Measurements from ENCODE around the gene ASF1A. TPM values are rescaled to one million over a fixed set of nuclear protein-coding genes. Genes with fewer than 3 reads are reported as not detected.

ASF1A gene
- polyA plus RNA-seq, 4 donors, result 10.5 to 18.7 (median 13.3) TPM

DNA sequence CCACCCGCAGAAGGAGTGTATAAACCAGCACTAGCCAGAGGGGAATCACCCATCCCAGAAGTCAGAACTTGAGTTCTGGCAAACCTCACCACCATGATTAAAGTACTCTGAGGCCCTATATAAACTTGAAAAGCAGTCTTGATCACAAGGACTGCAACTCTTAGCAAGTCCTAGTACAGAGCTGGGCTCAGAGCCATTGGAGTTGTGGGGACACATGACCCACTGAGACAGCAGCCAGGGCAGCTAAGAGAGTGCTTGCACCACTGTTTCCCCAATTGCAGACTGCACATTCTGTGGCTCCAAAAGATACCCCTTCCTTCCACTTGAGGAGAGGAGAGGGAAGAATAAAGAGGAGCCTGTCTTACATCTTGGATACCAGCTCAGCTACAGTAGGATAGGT is 45.7 kb downstream of the ASF1A start:
- 93 to 95% (median 95%) methylated on average over 1 of the region's 1 CpG for WGBS, 3 donors
- no peak for DNase-seq
- H3K36me3 ChIP-seq (ENCODE audit: control insufficient read depth in 3 of 3, insufficient read depth in 2 of 3, low read depth in 1 of 3, low read length in 3 of 3), result peaks cover 0 to 12% (median 0%) of the 10 kb centered on the region in 3 donors
- H3K27ac ChIP-seq (ENCODE audit: low read depth in 1 of 3, low read length in 2 of 3), result no peak overlapping the region
- no peak for FAIRE-seq
- H3K27me3 ChIP-seq (ENCODE audit: control insufficient read depth in 3 of 3, insufficient read depth in 3 of 3, low read length in 3 of 3), result no peaks in the 10 kb centered on the region
- H3K4me3 ChIP-seq (ENCODE audit: low read depth in 1 of 3, low read length in 3 of 3), result no peak overlapping the region
- H3K9me3 ChIP-seq (ENCODE audit: control insufficient read depth in 2 of 2, insufficient read depth in 1 of 2, low read depth in 1 of 2, low read length in 1 of 2), result peaks cover 0 to 20% of the 10 kb centered on the region in 2 donors
- H3K4me1 ChIP-seq (ENCODE audit: control insufficient read depth in 3 of 3, insufficient read depth in 2 of 3, low read depth in 1 of 3, low read length in 2 of 3), result no peaks in the 10 kb centered on the region

- Histone ChIP-seq H3K9me3 (ENCODE audit: control insufficient read depth in 2 of 2, insufficient read depth in 1 of 2, low read depth in 1 of 2, low read length in 1 of 2) (peaks cover 0 to 23% of the 10 kb centered on the region in 2 donors), H3K4me1 (ENCODE audit: control insufficient read depth in 3 of 3, insufficient read depth in 2 of 3, low read depth in 1 of 3, low read length in 2 of 3) (no peaks in the 10 kb centered on the region), H3K36me3 (ENCODE audit: control insufficient read depth in 3 of 3, insufficient read depth in 2 of 3, low read depth in 1 of 3, low read length in 3 of 3) (peaks cover 0 to 12% (median 0%) of the 10 kb centered on the region in 3 donors), H3K27ac (ENCODE audit: low read depth in 1 of 3, low read length in 2 of 3) (no peak overlapping the region), H3K27me3 (ENCODE audit: control insufficient read depth in 3 of 3, insufficient read depth in 3 of 3, low read length in 3 of 3) (no peaks in the 10 kb centered on the region), H3K4me3 (ENCODE audit: low read depth in 1 of 3, low read length in 3 of 3) (no peak overlapping the region)
- DNase-seq, result no peak
- 93 to 100% (median 97%) methylated on average over 2 of the region's 2 CpGs for WGBS, 3 donors
- FAIRE-seq, result no peak
These were observed 46.8 kb downstream of the ASF1A start for GRCh38 chr6:118940770-118941169.

DNA sequence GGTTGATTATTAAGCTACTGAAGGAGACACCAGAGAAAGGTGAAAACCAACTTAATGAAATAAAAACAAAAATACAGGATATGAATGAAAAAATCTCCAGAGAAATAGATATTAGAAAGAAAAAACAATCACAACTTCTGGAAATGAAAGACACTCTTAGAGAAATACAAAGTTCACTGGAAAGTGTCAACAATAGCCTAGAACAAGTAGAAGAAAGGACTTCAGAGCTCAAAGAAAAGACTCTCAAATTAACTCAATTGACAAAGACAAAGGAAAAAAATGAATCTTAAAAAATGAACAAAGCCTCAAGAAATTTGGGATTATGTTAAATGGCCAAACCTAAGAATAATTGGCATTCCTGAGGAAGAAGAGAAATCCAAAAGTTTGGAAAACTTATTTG is 51.3 kb downstream of the ASF1A start:
- no peak for DNase-seq
- Histone ChIP-seq H3K9me3 (ENCODE audit: control insufficient read depth in 2 of 2, insufficient read depth in 1 of 2, low read depth in 1 of 2, low read length in 1 of 2) (peaks cover 0 to 30% of the 10 kb centered on the region in 2 donors), H3K36me3 (ENCODE audit: control insufficient read depth in 3 of 3, insufficient read depth in 2 of 3, low read depth in 1 of 3, low read length in 3 of 3) (peaks cover 0 to 7% (median 0%) of the 10 kb centered on the region in 3 donors), H3K27me3 (ENCODE audit: control insufficient read depth in 3 of 3, insufficient read depth in 3 of 3, low read length in 3 of 3) (no peaks in the 10 kb centered on the region), H3K4me1 (ENCODE audit: control insufficient read depth in 3 of 3, insufficient read depth in 2 of 3, low read depth in 1 of 3, low read length in 2 of 3) (no peaks in the 10 kb centered on the region), H3K4me3 (ENCODE audit: low read depth in 1 of 3, low read length in 3 of 3) (no peak overlapping the region), H3K27ac (ENCODE audit: low read depth in 1 of 3, low read length in 2 of 3) (no peak overlapping the region)
- no peak for FAIRE-seq

- FAIRE-seq (no peak), DNase-seq (no peak)
- Histone ChIP-seq H3K9me3 (ENCODE audit: control insufficient read depth in 2 of 2, insufficient read depth in 1 of 2, low read depth in 1 of 2, low read length in 1 of 2) (peaks cover 0 to 10% of the 10 kb centered on the region in 2 donors), H3K36me3 (ENCODE audit: control insufficient read depth in 3 of 3, insufficient read depth in 2 of 3, low read depth in 1 of 3, low read length in 3 of 3) (no peaks in the 10 kb centered on the region), H3K4me1 (ENCODE audit: control insufficient read depth in 3 of 3, insufficient read depth in 2 of 3, low read depth in 1 of 3, low read length in 2 of 3) (no peaks in the 10 kb centered on the region), H3K27ac (ENCODE audit: low read depth in 1 of 3, low read length in 2 of 3) (no peak overlapping the region), H3K27me3 (ENCODE audit: control insufficient read depth in 3 of 3, insufficient read depth in 3 of 3, low read length in 3 of 3) (no peaks in the 10 kb centered on the region), H3K4me3 (ENCODE audit: low read depth in 1 of 3, low read length in 3 of 3) (no peak overlapping the region)
- 95 to 100% (median 96%) methylated on average over 2 of the region's 2 CpGs for WGBS, 3 donors
These were observed 58.7 kb downstream of the ASF1A start for GRCh38 chr6:118952683-118953082.

DNA sequence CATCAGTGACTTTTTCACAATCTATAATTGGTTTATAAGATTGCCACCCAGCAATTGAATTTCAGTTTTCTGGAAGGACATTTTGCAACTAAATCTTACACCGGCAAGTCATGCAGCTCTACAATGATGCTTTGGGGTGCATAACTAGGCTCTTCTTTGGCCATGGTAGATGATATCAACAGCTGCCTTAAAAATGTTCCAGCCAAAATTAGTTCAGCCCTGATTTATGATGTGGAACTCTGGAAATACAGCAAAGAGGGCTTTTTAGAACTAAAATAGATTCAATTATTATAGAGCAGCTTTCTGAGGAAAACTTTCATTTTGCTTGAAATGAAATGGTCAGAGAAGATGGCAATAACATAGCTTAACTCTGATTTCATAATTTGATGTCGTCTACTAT is 59.4 kb downstream of the ASF1A start:
- H3K9me3 ChIP-seq (ENCODE audit: control insufficient read depth in 2 of 2, insufficient read depth in 1 of 2, low read depth in 1 of 2, low read length in 1 of 2), result peaks cover 0 to 4% of the 10 kb centered on the region in 2 donors
- H3K27ac ChIP-seq (ENCODE audit: low read depth in 1 of 3, low read length in 2 of 3), result no peak overlapping the region
- DNase-seq (no peak), FAIRE-seq (no peak)
- H3K4me1 ChIP-seq (ENCODE audit: control insufficient read depth in 3 of 3, insufficient read depth in 2 of 3, low read depth in 1 of 3, low read length in 2 of 3), result no peaks in the 10 kb centered on the region
- H3K36me3 ChIP-seq (ENCODE audit: control insufficient read depth in 3 of 3, insufficient read depth in 2 of 3, low read depth in 1 of 3, low read length in 3 of 3), result no peaks in the 10 kb centered on the region
- no peaks in the 10 kb centered on the region for H3K27me3 ChIP-seq (ENCODE audit: control insufficient read depth in 3 of 3, insufficient read depth in 3 of 3, low read length in 3 of 3)
- H3K4me3 ChIP-seq (ENCODE audit: low read depth in 1 of 3, low read length in 3 of 3), result no peak overlapping the region
- 78 to 94% (median 83%) methylated on average over 2 of the region's 2 CpGs for WGBS, 3 donors

Other genes with a start within 250 kb of the ASF1A start
- gene CEP85L, start 242.6 kb upstream of the ASF1A start, polyA plus RNA-seq, result 1 to 10 TPM in 2 of 4 donors, under 1 TPM in 2; 0.22 to 2.2 (median 0.66) TPM
- gene MCM9, start 41.0 kb downstream of the ASF1A start, polyA plus RNA-seq, result 10 to 100 TPM in 1 of 4 donors, 1 to 10 TPM in 3; 3.1 to 18.9 (median 4.4) TPM
- 10 to 100 TPM in 1 of 4 donors, 1 to 10 TPM in 3; 1.8 to 16.7 (median 4.3) TPM for gene FAM184A, start 184.5 kb downstream of the ASF1A start, polyA plus RNA-seq

Measured in small intestine (tissue), 7 donors.